ENCODE data around the gene INPP4B. TPM values are rescaled to one million over a fixed set of nuclear protein-coding genes. Genes with fewer than 3 reads are reported as not detected.

Gene INPP4B
- total RNA-seq, 1 donor from 2014 or later, result 1.3 TPM

- no peak for DNase-seq (ENCODE audit: low read depth, low spot score)
These were observed 466.0 kb downstream of the INPP4B start for GRCh38 chr4:142380052-142380602.

DNA sequence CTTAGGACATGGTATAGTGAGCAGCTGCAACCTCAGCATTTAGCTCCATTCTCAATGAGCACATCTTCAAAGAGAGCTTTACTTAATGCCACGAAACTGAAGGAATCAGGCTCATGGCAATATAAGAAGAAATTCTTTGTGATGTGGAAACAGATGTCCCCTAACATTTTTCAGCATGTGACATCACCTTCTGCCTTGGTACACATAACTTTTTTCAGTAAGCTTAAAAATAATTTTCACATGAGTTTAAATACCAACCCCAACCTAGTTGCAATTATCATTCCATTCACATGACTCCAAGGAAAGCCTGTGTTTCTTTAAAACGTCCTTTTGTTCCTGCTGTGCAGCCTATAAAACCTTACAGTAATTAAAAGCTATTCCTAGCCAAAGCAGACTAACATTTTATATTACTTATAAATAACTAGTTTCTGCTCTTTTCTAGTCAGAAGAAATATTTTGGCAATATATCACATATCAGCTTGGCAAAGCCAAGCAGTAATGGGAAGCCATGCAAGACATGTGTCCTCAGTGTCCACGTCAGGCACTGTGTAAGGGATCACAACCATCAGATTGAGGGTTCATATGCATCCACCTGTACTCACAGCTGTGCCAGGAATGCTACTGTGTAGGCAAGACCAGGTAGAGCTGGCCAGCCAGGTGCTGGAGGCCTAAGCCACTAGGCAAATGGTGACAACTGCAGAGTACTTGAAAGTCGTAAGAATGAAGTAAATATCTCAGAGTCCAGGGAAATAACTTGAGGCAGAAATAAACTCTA, 466.6 kb downstream of the INPP4B start:
- no peak for DNase-seq (ENCODE audit: low read depth, low spot score)

DNA sequence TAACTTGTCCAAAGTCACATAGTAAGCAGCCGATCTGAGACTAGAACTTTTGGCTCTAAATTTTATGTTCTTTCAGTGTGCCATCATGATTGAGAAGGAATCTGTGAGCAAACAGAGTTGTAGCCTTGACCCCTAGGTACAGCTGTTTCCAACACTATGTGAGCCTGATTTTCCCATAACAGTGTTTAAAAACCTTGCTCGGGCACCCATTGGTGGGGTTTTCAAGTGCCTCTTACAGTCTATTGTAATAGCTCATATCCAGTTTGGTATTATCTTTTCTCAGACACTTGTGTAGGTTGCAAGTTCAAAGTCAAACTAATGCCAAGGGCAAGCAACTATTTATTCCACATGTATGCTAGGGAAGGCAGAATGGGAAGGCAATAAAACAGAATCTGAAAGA, 467.9 kb downstream of the INPP4B start:
- no peak for DNase-seq (ENCODE audit: low read depth, low spot score)

DNA sequence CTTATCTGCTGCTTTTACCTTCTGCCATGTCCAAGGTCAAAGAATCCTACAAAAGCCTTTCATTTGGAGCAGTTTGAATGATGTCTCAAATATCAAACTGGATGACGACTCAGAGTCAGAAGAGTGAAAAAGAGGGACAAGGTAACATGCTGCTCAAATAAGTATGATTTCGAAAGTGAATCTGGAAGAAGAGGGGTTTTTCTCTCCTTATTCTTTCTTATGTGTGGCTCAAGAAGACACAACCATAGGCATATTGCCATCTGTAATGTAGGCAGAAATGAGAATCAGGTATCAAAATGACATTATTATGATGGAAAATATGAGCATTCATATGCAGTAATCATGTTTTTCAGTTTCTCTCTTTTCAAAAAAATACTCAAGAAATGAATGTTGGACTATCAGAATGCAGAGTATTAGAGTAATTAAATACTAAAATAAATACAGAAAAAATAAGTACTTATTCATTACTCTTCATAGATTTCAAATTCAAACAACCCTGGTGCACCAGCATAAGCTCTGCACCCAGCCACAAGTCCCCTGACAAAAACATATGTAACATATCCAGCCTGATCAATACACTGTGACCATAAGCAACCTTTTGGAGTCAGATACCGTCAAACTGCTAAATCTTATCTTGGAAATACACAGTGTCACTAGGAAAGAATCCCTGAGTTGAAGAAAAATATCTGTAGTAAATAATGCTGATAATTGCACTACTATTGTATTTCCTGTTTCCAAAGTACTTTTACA, 468.6 kb downstream of the INPP4B start:
- no peak for DNase-seq (ENCODE audit: low read depth, low spot score)

DNA sequence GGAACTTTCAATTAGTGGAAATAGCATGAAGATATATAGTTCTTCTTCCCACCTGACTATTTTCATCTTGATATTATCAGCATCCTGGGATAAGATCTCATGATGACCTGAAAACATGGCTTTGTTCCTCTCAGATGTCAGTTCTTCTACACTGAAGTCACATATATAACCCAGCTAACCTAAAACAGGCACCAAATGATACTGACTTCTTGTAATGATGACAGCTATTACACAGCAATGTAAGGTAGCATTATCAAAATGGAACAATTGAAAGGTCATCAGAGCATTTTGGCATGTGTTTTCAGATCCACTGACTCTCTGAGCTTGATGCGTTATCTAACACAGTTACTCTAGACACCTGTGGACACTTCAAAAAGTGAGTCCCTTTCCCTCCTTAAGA, 469.9 kb downstream of the INPP4B start:
- no peak for DNase-seq (ENCODE audit: low read depth, low spot score)

DNA sequence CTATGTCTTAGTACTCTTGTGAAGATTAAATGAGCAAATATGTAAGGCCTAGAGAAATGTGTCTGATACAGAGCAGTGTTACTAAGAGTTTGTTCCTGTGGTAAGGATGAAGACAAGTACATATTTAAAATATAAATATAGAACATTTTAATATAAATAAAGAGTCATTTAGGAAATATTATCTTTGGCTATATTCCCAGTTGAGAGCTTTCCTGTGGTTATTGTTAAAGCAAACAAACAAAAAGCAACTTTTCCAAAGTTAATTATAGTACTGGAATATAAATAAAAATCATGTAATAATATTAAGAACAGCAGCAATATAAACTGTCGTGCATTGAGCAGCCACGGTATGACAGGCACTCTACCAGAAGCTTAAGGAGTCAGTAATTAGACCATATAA, 472.5 kb downstream of the INPP4B start:
- no peak for DNase-seq (ENCODE audit: low read depth, low spot score)

DNA sequence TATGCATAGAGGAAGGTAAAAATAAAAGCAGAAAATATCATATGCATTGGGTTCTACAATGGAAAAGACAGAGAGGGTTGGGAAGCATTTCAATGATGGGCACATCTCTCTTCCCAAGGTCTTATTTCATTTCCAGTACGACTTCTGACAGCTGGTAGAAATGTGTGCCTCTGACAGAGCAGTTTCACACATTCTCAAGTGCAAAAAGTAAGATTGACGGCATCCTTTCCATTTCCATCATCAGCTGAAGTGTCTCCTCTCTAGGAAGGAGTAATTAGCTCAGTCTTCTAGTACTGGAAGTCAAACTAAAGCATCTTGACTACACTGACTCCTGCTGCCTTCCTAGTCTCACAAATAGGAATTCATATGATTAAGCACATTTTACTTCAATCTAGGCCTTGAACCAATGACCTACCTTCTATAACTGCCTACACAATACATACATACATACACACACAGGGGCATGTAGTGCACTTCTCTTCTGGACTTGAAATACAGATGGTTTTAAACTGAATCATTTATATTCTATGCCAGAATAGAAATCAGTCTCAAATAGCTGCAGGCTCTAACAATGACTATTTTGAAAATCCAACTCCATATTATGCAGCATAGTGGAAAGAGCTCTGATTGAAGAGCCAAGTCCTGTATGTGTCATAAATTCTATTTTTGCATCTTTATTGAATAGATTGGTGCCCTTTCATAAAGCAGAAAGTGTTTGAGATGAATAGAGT, 473.4 kb downstream of the INPP4B start:
- DNase-seq (ENCODE audit: low read depth, low spot score), result no peak

DNA sequence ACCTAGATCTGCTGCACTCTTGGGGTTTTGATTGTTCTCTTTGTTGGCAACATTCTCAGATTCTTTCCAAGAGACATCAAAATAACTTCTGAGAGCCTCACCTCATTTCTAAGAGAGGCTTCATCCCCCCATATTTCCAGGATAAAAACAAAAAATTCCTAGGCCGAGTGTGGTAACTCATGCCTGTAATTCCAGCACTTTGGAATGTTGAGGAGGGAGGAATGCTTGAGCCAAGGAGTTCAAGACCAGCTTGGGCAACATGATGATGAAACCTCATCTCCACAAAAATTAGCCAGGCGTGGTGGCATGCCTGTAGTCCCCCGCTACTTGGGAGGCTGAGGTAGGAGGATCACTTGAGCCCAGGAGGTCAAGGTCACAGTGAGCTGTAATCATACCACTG, 477.0 kb downstream of the INPP4B start:
- no peak for DNase-seq (ENCODE audit: low read depth, low spot score)

DNA sequence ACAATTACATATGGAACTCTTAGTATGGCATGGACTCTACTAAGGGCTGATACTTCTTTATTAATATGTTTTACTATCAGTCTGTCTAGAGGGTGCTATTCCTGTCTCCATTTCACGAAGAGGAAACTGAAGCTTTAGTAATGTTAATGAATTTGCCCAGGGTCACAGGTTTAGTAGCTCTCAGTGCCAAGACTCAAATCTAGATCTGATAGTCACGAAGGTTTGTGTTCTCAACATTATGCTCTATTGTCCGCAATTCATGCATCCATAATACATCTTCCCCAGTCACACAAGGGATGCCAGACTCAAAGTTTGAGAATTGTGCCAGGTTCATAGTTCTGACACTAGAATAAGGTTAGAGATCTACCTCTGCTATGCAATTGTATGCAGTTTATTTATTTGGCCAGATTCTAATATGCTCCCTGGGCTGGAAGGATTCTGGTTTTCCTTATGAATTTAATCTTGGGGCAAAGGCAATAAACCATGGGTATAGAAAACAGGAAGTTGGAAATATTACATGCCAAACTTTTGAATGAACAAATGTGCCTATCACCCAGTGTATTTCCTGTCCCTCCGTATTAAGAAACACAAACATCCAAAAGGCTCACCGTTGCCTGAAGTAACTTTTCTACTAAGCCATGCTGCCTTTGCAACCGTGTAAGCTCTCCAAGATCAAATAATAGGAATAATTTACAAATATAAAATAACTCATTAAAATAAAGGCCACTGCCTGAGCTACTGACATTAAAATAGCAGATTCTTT, 478.5 kb downstream of the INPP4B start:
- DNase-seq (ENCODE audit: low read depth, low spot score), result no peak

DNA sequence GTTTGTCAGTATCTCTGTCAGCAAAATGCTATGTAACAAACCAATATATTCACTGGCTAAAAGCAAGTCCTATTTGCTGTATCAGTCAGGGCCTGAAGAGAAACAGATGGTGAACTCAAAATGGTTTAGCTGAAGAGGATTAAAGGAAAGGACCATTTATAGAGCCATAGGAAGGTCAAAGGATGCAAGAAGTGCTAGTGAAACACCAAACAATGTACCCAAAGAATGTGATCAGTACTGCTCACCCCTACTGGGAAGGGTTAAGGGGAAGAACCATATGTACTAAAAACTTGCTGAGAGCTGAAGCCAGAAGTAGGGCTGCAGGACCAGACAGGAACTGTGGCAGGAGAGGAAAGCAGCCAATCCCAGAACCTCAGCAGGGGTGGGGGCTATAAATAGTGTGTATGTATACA, 479.3 kb downstream of the INPP4B start:
- no peak for DNase-seq (ENCODE audit: low read depth, low spot score)

DNA sequence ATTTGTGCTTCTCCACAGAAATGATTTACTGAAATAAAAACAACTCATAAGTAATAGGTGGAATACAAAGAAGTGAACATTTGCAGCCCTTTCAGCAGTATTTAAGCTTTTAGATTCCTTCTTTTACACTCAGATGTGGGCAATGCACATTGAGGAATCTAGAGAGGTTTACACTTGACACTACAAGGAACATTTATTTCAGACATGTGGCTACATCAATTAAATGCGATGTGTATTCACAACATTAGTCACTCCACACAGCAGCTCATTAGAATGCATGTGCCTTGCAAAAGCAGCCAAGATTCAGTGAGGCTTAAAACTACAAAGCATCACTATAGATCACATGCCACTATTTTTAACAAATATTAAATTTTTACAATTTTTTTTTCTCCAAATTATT, 480.7 kb downstream of the INPP4B start:
- no peak for DNase-seq (ENCODE audit: low read depth, low spot score)

DNA sequence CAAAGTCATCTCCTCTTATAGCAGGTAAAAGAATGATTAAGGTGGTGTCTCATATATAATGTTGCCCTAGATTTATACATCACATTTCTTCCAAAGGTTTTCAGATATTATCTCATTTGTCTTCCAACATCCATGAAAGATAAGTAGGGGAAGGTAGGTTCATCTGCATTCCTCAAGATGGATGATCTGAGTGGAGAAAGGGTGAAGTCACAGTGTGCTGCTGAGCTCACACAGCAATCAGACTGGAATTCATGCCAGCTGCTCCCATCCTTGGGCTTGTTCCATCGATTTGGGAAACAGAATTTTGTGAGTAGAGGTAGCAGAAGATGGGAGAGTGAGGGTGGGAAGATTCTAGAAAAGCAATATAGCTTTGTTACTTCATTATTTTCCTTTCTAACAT, 482.4 kb downstream of the INPP4B start:
- no peak for DNase-seq (ENCODE audit: low read depth, low spot score)

GRCh38 chr4:142361981-142362380, 484.1 kb downstream of the INPP4B start:
- no peak for DNase-seq (ENCODE audit: low read depth, low spot score)

DNA sequence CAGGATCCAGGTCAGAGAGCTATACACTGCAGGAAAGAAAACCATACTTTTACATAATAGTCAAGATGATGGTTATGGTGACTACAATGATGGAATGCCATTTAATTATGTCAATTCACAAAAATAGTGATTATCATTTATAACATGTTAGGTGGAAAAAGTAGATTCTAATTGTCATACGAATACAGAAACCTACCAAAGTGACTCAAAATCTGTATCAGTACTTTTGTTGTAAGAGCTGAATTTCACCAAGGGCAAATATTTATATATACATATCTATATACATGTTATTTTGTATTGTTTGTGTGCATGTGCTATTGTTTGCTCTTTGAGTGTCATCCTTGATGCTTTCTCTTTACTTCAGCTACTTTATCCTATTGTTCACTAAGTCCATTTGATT, 485.4 kb downstream of the INPP4B start:
- no peak for DNase-seq (ENCODE audit: low read depth, low spot score)

- no peak for DNase-seq (ENCODE audit: low read depth, low spot score)
These were observed 487.4 kb downstream of the INPP4B start for GRCh38 chr4:142358656-142359055.

DNA sequence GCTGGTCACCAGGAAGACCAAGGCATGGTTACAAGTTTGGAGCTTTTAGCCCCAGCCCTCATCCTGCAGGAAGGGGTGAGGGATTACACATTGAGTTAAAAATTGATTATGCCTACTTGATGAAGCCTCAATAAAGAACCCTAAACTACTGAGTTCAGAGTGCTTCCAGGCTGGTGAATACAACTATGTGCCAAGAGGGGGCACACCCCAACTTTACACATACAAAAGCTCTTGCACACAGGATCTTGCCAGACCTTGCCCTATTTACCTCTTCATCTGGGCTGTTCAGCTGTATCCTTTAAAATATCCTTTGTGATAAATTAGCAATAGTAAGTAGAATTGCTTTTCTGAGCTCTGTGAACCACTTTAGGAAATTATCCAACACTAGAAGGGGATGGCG, 489.3 kb downstream of the INPP4B start:
- no peak for DNase-seq (ENCODE audit: low read depth, low spot score)

DNA sequence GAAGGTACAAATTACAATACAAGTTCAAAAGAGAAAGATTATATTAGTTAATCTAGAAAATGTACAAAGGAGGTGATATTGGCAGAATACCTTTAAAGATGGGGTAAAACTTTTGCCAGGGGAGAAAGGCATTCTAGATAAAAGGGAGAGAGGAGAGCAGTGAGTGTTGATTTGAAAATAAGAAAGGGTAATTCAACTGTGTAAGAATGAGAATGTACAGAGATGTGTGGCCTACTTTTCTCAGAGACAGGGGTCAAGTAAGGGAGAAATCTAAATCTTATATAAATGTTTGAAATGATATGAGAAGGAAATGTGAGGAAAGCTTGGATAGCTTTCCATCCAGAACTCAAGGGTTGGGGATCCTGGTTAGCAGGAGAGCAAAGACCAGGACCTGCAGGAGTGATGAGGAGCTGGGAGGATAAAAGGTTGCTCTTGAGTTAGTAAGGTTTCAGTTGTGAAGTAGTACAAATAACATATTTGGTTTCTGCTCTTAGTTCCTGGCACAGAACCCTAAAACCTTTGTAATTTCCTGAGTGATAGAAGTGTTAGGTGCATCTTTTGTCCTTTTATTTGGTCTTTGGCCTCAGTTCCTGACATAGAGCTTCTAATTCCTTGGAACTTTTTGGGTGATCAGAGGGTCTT, 489.9 kb downstream of the INPP4B start:
- no peak for DNase-seq (ENCODE audit: low read depth, low spot score)

DNA sequence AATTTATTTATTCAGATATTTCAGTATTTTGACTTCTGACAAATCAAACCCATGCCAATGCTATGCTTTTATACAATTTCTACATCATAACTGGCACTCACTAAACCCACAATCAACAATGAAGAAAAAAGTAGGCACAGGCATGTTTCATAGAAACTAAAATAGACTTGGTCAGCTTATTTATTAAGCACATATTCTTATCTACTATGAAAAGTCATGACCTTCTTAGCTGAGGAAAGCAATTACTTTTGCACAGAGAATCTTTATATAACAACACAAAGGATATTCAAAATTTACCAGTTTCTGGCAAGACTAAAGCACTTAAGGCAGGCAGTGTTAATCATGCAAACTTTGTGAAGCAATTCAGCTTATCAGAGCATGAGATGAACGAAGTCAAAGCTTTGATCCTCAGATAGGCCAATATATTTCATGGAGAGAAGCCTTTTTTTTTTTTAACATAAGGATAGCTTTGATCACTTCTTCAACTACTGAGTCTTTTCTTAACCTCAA, 490.6 kb downstream of the INPP4B start:
- no peak for DNase-seq (ENCODE audit: low read depth, low spot score)

- DNase-seq (ENCODE audit: low read depth, low spot score), result no peak
These were observed 491.2 kb downstream of the INPP4B start for GRCh38 chr4:142354794-142355420.

GRCh38 chr4:142354041-142354440, 492.1 kb downstream of the INPP4B start:
- DNase-seq (ENCODE audit: low read depth, low spot score), result no peak
